H1 (cell line): Measurements from ENCODE around the gene DSCAM. TPM values are rescaled to one million over a fixed set of nuclear protein-coding genes. Genes with fewer than 3 reads are reported as not detected.

ENCODE experiments used
- CTCF ChIA-PET: fragments of 300-600 bp; sonication (Branson Sonifier 250); formaldehyde crosslinking; loops from one replicate; lab custom pipeline; 2021; ENCODE audit not compliant: partially characterized antibody; lab: Charles Lee
- POLR2A ChIA-PET: fragments of 300-600 bp; sonication (Branson Sonifier 250); formaldehyde crosslinking; loops from one replicate; lab custom pipeline; 2021; ENCODE audit warnings: inconsistent platforms; ENCODE audit not compliant: partially characterized antibody; lab: Charles Lee
- DNase-seq, 2 experiments: peaks; one replicate each; pipeline versions ENCODE4 v3.0.0 to v3.0.0-alpha.2; 2010 to 2022; ENCODE audit warnings: low spot score in 2 of 2, low read depth in 1 of 2, mixed read lengths in 1 of 2
- FAIRE-seq: peaks from 2 replicates; lab custom pipeline; 2011; peaks lifted over from hg19 to GRCh38; lab: Jason Lieb, UNC
- H2AFZ ChIP-seq: 2 replicates; pipeline ENCODE4 v1.8.1; 2012; ENCODE audit warnings: low read length, inconsistent platforms
- H2AK5ac ChIP-seq: 2 replicates; pipeline ENCODE4 v1.6.1; 2013; ENCODE audit warnings: low read depth, low read length
- H2BK120ac ChIP-seq: replicated peaks from 2 replicates; pipeline ENCODE3; 2013; ENCODE audit warnings: low read depth, low read length, inconsistent platforms
- H2BK12ac ChIP-seq: 2 replicates; pipeline ENCODE4 v1.6.1; 2013; ENCODE audit warnings: low read depth, low read length
- H2BK15ac ChIP-seq: 2 replicates; pipeline ENCODE4 v1.6.1; 2013; ENCODE audit warnings: low read length
- H2BK20ac ChIP-seq: 2 replicates; pipeline ENCODE4 v1.6.1; 2013; ENCODE audit warnings: low read length
- H2BK5ac ChIP-seq: 2 replicates; pipeline ENCODE4 v1.6.1; 2013; ENCODE audit warnings: low read depth, low read length
- H3K14ac ChIP-seq: 2 replicates; pipeline ENCODE4 v1.6.1; 2013; ENCODE audit warnings: inconsistent platforms; ENCODE audit not compliant: insufficient read length
- H3K18ac ChIP-seq: 2 replicates; pipeline ENCODE4 v1.6.1; 2013; ENCODE audit warnings: low read length; ENCODE audit errors: extremely low read depth
- H3K23ac ChIP-seq: 2 replicates; pipeline ENCODE4 v1.6.1; 2013; ENCODE audit warnings: inconsistent platforms; ENCODE audit not compliant: insufficient read length
- H3K23me2 ChIP-seq: 2 replicates; pipeline ENCODE4 v1.6.1; 2013; ENCODE audit warnings: low read depth, low read length
- H3K27ac ChIP-seq: 2 replicates; pipeline ENCODE4 v1.6.1; 2011; ENCODE audit warnings: low read depth, low read length, inconsistent platforms
- H3K27me3 ChIP-seq, 4 experiments: replicated peaks in 1 of 4; 1 replicate in 1 of 4; 2 replicates in 3 of 4; pipeline versions ENCODE4 v1.6.1 to v1.8.1; 2011 to 2013; ENCODE audit warnings: low read length in 3 of 4, mild to moderate bottlenecking in 3 of 4, inconsistent platforms in 2 of 4, mixed read lengths in 2 of 4, moderate library complexity in 1 of 4; ENCODE audit not compliant: control insufficient read depth in 3 of 4, insufficient read depth in 3 of 4; ENCODE audit errors: extremely low read depth in 1 of 4
- H3K36me3 ChIP-seq, 4 experiments: 2 replicates each; pipeline versions ENCODE4 v1.6.1 to v1.8.1; 2011 to 2013; ENCODE audit warnings: mild to moderate bottlenecking in 4 of 4, low read length in 3 of 4, moderate library complexity in 2 of 4, control low read depth in 1 of 4, inconsistent platforms in 1 of 4; ENCODE audit not compliant: insufficient read depth in 4 of 4, control insufficient read depth in 2 of 4
- H3K4ac ChIP-seq: replicated peaks from 2 replicates; pipeline ENCODE3; 2013; ENCODE audit warnings: low read length, low read depth, mixed read lengths, inconsistent platforms; ENCODE audit not compliant: insufficient read length
- H3K4me1 ChIP-seq, 4 experiments: replicated peaks in 1 of 4; 1 replicate in 1 of 4; 2 replicates in 3 of 4; pipeline versions ENCODE4 v1.6.1 to v1.8.1; 2011 to 2013; ENCODE audit warnings: low read length in 3 of 4, inconsistent platforms in 2 of 4, mixed read lengths in 1 of 4; ENCODE audit not compliant: insufficient read depth in 4 of 4, control insufficient read depth in 3 of 4
- H3K4me2 ChIP-seq, 2 experiments: 2 replicates each; pipeline versions ENCODE4 v1.6.1 to v1.8.1; 2011 to 2013; ENCODE audit warnings: low read depth in 2 of 2, low read length in 2 of 2, control low read depth in 1 of 2, inconsistent platforms in 1 of 2, mild to moderate bottlenecking in 1 of 2; ENCODE audit not compliant: insufficient read depth in 1 of 2
- H3K4me3 ChIP-seq, 4 experiments: fragments of 200-600, 300-600 bp in 1 of 4; sonication (generic), shearing (Covaris generic), sonication (Bioruptor Twin) in 1 of 4; 2 replicates each; pipeline versions ENCODE4 v1.5.1 to v1.8.1; 2011 to 2016; ENCODE audit warnings: low read length in 4 of 4, low read depth in 3 of 4, control low read depth in 2 of 4, inconsistent platforms in 2 of 4, mild to moderate bottlenecking in 2 of 4, mixed read lengths in 1 of 4, moderate library complexity in 1 of 4; ENCODE audit not compliant: insufficient read depth in 2 of 4; ENCODE audit errors: extremely low read depth in 1 of 4
- H3K56ac ChIP-seq: replicated peaks from 2 replicates; pipeline ENCODE3; 2013; ENCODE audit warnings: low read depth, mild to moderate bottlenecking, mixed read lengths, low read length, inconsistent platforms; ENCODE audit not compliant: insufficient read length
- H3K79me1 ChIP-seq: 2 replicates; pipeline ENCODE4 v1.6.1; 2013; ENCODE audit warnings: low read depth, low read length, control low read depth
- H3K79me2 ChIP-seq, 2 experiments: 2 replicates each; pipeline versions ENCODE4 v1.6.1 to v1.8.1; 2012 to 2013; ENCODE audit warnings: low read length in 2 of 2, mild to moderate bottlenecking in 2 of 2, inconsistent platforms in 1 of 2; ENCODE audit not compliant: insufficient read depth in 2 of 2, control insufficient read depth in 1 of 2
- H3K9ac ChIP-seq, 4 experiments: replicated peaks in 1 of 4; 1 replicate in 1 of 4; 2 replicates in 3 of 4; pipeline versions ENCODE4 v1.6.1 to v1.8.1; 2011 to 2013; ENCODE audit warnings: low read depth in 3 of 4, low read length in 3 of 4, control low read depth in 2 of 4, mild to moderate bottlenecking in 2 of 4, moderate library complexity in 2 of 4, inconsistent platforms in 1 of 4; ENCODE audit errors: extremely low read depth in 1 of 4
- H3K9me3 ChIP-seq, 2 experiments: 2 replicates each; pipeline versions ENCODE4 v1.6.1 to v1.8.1; 2012 to 2013; ENCODE audit warnings: mild to moderate bottlenecking in 2 of 2, moderate library complexity in 2 of 2, control low read depth in 1 of 2, inconsistent platforms in 1 of 2, low read depth in 1 of 2, low read length in 1 of 2, mixed read lengths in 1 of 2; ENCODE audit not compliant: insufficient read depth in 2 of 2
- H4K20me1 ChIP-seq, 2 experiments: replicated peaks in 1 of 2; 2 replicates each; pipeline versions ENCODE3 to v1.8.1; 2011 to 2013; ENCODE audit warnings: inconsistent platforms in 2 of 2, low read length in 2 of 2, mild to moderate bottlenecking in 1 of 2; ENCODE audit not compliant: insufficient read depth in 2 of 2, control insufficient read depth in 1 of 2
- H4K5ac ChIP-seq: 2 replicates; pipeline ENCODE4 v1.6.1; 2013; ENCODE audit warnings: low read length, low read depth, mixed read lengths, inconsistent platforms; ENCODE audit not compliant: insufficient read length
- H4K8ac ChIP-seq: 2 replicates; pipeline ENCODE4 v1.8.0; 2013; ENCODE audit warnings: mild to moderate bottlenecking, moderate library complexity, low read length, inconsistent platforms; ENCODE audit not compliant: insufficient read depth; ENCODE audit errors: extremely low read depth
- H4K91ac ChIP-seq: replicated peaks from 2 replicates; pipeline ENCODE3; 2013; ENCODE audit warnings: low read length, mixed read lengths, inconsistent platforms; ENCODE audit not compliant: insufficient read length
- CBX5 ChIP-seq: fragments of 300-800, 300-1000 bp; sonication (generic); IDR thresholded peaks from 2 replicates; pipeline ENCODE4 v1.7.1; 2016; ENCODE audit warnings: antibody characterized with exemption, low read length, low read depth
- GABPA ChIP-seq: IDR thresholded peaks from 2 replicates; pipeline ENCODE4 v1.6.1; 2011; ENCODE audit warnings: mild to moderate bottlenecking, low read length, moderate library complexity, borderline replicate concordance; ENCODE audit not compliant: insufficient read depth
- POLR2A ChIP-seq, 2 experiments: IDR thresholded peaks; 1 replicate in 1 of 2; 2 replicates in 1 of 2; pipeline ENCODE4 v1.6.1; 2011; ENCODE audit warnings: low read depth in 2 of 2, low read length in 2 of 2, mild to moderate bottlenecking in 2 of 2; ENCODE audit errors: control extremely low read depth in 1 of 2
- POLR2AphosphoS5 ChIP-seq: IDR thresholded peaks from 2 replicates; pipeline ENCODE4 v1.6.1; 2011; ENCODE audit warnings: low read depth, low read length
- POU5F1 ChIP-seq: IDR thresholded peaks from 2 replicates; pipeline ENCODE4 v1.6.1; 2011; ENCODE audit warnings: low read depth, mild to moderate bottlenecking, low read length, moderate library complexity
- RXRA ChIP-seq: IDR thresholded peaks from 2 replicates; pipeline ENCODE4 v1.6.1; 2011; ENCODE audit warnings: low read depth, mild to moderate bottlenecking, low read length, moderate library complexity; ENCODE audit not compliant: insufficient read depth
- SIRT6 ChIP-seq: IDR thresholded peaks from one replicate; pipeline ENCODE4 v1.7.1; 2012; ENCODE audit warnings: low read length, inconsistent platforms
- SRF ChIP-seq: IDR thresholded peaks from 2 replicates; pipeline ENCODE4 v1.6.1; 2011; ENCODE audit warnings: mild to moderate bottlenecking, low read depth, low read length, moderate library complexity
- TAF1 ChIP-seq: IDR thresholded peaks from 2 replicates; pipeline ENCODE4 v1.6.1; 2011; ENCODE audit warnings: mild to moderate bottlenecking, low read depth, low read length
- TCF12 ChIP-seq: IDR thresholded peaks from 2 replicates; pipeline ENCODE4 v1.6.1; 2011; ENCODE audit warnings: low read depth, mild to moderate bottlenecking, low read length
- TEAD4 ChIP-seq: IDR thresholded peaks from 2 replicates; pipeline ENCODE4 v1.6.1; 2012; ENCODE audit warnings: low read depth, low read length, inconsistent platforms, mixed read lengths
- polyA plus RNA-seq, 7 experiments: library from polyadenylated mRNA; depleted of rRNA in 3 of 7; stranded (reverse) in 5 of 7; unstranded in 2 of 7; fragments of >200 nt in 5 of 7; fragments of 200-250 nt in 2 of 7; gene quantifications; 1 replicate in 5 of 7; 2 replicates in 1 of 7; 4 replicates in 1 of 7; pipeline versions ENCODE4 v1.2.1 to v1.2.3, GENCODE V29; 2011 to 2013; ENCODE audit warnings: missing spikeins in 2 of 7, mixed read lengths in 2 of 7
- total RNA-seq: library from RNA; stranded (reverse); fragmentation: NEBNext Ultra II Directional; extraction: Animal tissue kit (Norgen Biotek cat#: 25700); gene quantifications from 2 replicates; pipeline ENCODE4 v1.2.1, GENCODE V29; 2021
- TF ChIP-seq, protein P1 (sequence below): IDR thresholded peaks from 2 replicates; pipeline ENCODE4 v1.6.1; 2011; ENCODE audit warnings: low read depth, mild to moderate bottlenecking, low read length; ENCODE audit not compliant: insufficient read depth

The DSCAM gene
- total and polyA plus RNA-seq, 2 of the 8 experiments (the other 6 are each of a cell fraction or from before 2014, with no cell fraction given) = 0.02 to 0.15 TPM

DNA sequence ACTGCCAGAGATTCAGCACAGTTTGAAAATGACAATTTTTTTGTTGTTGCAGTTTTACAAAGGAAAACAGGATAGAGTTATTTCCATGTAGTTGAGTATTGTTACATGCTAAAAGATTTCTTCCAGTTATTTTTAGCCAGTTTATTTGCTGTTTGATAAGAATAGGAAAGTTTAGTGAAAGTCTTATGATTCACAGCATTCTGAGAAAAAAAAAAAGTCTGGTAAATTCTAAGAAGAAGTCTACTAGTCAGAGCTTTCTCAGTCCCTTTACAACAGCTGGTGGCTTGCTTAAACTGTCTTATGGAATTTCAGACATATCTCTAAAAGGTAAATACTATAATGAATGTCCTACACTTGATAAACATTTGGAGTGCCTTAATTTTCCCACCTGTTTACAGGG, 341.7 kb downstream of the DSCAM start:
- Histone ChIP-seq H3K9me3 (no peaks in the 10 kb centered on the region), H2BK120ac (no peak overlapping the region), H4K8ac (no peak overlapping the region), H2AFZ (no peak overlapping the region), H4K20me1 (no peaks in the 10 kb centered on the region), H3K4me1 (no peaks in the 10 kb centered on the region), H3K14ac (no peak overlapping the region), H3K36me3 (no peaks in the 10 kb centered on the region), H3K79me2 (no peaks in the 10 kb centered on the region), H3K79me1 (no peaks in the 10 kb centered on the region), H4K5ac (no peak overlapping the region), H3K23ac (no peak overlapping the region), H3K27me3 (peaks cover 0 to 1% (median 0%) of the 10 kb centered on the region in 4 experiments; a peak in 1 of 7 replicates), H2BK15ac (no peak overlapping the region), H3K4me2 (no peak overlapping the region), H2BK12ac (no peak overlapping the region), H3K4me3 (no peak overlapping the region), H3K23me2 (no peaks in the 10 kb centered on the region), H3K9ac (no peak overlapping the region), H2BK20ac (no peak overlapping the region), H3K18ac (no peak overlapping the region), H2BK5ac (no peak overlapping the region), H3K27ac (no peak overlapping the region), H2AK5ac (no peak overlapping the region), H3K4ac (no peak overlapping the region), H3K56ac (no peak overlapping the region), H4K91ac (no peak overlapping the region)
- TF ChIP-seq POLR2AphosphoS5 = no peak
- TF ChIP-seq SRF = no peak
- no peak for TF ChIP-seq GABPA
- no peak for TF ChIP-seq POU5F1
- TF ChIP-seq SIRT6 = no peak
- TF ChIP-seq RXRA = no peak
- TF ChIP-seq, protein P1, sequence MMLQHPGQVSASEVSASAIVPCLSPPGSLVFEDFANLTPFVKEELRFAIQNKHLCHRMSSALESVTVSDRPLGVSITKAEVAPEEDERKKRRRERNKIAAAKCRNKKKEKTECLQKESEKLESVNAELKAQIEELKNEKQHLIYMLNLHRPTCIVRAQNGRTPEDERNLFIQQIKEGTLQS = no peak
- no peak for TF ChIP-seq TAF1
- TF ChIP-seq POLR2A (IDR thresholded peaks at IDR 0.05; ENCODE audit: control extremely low read depth in 1 of 2, low read depth in 2 of 2, low read length in 2 of 2) = no peak
- TF ChIP-seq TCF12 = no peak
- no peak for TF ChIP-seq TEAD4
- TF ChIP-seq CBX5 = no peak
- no peak for FAIRE-seq
- ChIA-PET POLR2A (no interaction called here), CTCF (interaction anchor here (0.9 to 1.3 kb wide), 2 partner anchors 18 to 38 kb away, joined by 3 to 6 read pairs; no protein-coding TSS in a partner anchor)
- DNase-seq = no peak
